GM21367 (cell line): Measurements from ENCODE around the gene TPCN2.

Experiments used
- ATAC-seq: cut with Tn5 transposase; IDR thresholded peaks from one replicate; pipeline ENCODE4 v1.9.1; 2021; ENCODE audit not compliant: unreplicated experiment

The TPCN2 gene

GRCh38 chr11:69057236-69057635, 8.5 kb downstream of the TPCN2 start:
- no peak for ATAC-seq

DNA sequence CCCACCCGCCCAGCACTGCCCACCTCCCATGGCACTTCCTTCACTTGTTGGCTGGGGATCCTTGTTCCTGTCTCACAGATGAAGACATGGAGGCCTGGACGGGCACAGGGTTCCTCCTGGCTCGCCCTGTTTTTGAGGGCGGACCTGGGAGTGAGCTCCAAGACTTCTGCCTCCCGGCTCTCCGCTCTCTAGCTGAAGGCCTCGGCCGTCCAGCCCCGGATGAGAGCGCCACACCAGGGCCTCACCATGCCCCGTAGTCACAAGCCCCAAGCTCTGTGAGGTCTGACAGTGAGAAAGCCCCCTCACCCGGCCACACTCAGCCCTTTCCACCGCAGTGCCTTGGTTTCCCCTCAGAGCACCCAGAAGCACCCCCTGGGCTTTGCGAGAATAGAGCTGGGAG, 9.1 kb downstream of the TPCN2 start:
- no peak for ATAC-seq

DNA sequence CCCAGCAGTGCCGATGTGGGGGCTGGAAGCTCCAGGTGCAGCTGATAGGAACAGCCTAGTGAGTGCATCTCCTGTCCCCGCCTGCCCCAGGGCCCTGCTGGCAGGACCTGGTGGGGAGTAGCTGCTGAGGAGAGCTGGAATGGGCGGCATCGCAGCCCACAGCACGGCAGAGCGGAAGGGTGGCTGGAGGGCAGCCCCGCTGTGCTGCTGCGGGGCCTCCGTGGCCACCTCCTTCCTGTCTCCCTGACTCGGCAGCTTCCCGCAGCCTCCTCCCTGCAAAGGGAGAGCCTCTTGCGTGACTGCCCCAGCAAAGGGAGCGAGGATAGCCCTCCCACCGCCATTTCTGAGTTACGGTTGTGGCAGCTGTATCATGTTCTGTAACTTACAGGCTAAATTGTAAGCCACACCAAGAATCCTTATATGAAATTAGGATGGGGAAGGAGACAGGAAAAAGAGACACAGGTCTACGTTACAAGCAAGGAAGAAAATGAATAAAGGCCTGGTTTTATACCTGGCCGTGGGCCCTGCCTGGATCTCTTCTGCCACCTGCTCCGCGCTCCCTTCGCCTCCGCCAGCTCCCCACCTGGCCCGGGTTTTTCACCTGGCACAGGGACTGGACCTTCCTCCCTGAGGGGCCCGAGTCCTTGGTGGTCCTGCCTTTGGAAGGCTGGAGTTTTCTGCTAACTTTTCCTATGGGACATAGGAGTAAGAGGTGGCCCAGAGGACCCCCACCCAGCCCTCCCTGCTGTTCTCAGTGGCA, 10.0 kb downstream of the TPCN2 start:
- no peak for ATAC-seq

DNA sequence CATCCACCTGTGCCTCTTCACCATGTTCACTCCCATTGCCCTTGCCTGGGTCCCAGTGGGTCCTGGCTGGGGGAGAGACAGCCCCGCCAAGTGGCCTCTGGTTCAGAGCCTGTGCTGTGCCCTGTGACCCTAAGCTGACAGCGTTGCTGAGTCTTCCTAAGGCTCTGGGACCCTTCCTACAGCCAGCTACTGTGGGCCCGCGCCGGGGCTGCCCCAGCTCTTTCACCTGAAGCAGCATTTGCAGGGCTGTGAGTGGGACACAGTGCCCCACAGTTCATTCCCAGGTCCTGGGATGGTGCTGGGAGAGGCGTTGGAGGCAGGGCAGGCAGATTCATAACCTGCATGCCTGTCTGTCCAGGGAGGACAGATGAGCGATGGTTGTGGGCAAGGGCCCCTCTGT, 10.7 kb downstream of the TPCN2 start:
- ATAC-seq, result no peak

- ATAC-seq, result no peak
Observed at GRCh38 chr11:69059985-69060384, 11.3 kb downstream of the TPCN2 start.

DNA sequence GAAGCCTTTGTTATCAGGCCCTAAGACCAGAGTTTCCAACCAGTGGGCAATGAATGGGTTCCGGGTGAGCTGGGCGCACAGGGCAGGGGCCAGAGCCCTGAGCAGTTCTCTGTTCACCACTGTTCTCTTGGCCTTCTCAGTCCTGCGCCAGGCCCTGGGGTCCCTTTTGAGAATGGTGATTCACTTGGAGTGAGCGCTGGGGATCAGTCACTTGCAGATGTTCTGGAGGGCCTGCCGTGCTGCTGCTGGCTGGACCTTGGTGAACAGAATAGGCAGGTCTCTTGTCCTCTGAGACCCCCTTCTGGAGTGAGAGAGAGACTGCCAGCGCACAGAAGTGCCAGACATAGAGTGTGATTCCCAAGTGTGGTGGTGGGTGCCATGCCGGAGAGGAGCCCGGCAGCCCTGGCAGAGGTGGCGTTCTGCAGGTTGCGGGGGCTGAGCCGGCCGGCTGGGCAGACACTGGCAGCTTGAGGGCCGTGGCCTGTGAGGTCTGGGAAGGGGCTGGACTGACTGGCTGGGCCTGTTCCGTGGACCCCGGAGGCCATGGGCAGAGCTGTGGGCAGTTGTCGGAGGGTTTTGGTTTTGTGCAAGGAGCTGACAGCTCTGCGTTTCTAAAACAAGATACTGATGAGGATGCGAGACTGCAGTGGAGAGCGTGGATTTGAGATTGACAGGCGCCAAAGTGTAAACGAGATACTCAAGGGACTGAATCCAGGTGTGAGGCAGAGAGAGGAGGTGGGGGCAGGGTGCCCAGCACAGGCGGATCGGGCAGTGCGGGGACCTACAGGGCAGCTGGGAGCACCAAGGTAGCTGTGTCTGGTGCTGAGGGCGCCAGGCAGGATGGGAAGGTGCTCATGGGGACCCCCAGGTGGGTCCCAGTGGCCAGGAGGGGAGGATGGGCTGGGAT, 12.3 kb downstream of the TPCN2 start:
- no peak for ATAC-seq

GRCh38 chr11:69061713-69062053, 13.0 kb downstream of the TPCN2 start:
- ATAC-seq, result no peak

DNA sequence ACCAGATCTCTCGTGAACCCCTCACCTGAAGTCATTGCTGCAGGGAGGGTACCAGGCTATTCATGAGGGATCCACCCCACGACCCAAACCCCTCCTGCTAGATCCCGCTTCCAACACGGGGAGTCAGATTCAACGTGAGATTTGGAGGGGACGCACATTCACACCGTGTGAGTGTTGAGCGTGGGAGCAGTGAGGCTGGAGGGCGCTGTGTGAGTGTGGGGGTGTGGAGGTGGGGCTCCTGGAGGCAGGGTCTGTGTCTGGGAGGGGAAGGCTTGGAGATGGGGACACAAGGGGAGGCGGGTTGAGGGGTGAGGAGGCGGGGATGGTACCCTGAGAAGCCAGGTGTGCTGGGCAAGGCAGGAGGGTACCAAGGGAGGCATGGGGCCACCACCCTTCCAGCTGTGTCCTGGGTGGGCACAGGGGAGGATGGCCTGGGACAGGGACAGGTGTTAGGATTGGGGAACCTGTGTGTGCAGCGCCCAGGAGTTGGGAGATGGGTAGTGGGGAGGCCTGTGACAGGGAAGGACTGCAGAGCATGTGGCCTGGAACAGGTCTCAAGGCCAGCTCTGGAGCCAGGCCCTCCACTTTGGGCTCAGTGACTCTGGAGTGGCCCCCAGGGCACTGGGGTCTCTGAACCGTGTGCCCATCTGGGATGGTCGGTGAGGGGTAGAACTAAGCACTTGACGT, 13.6 kb downstream of the TPCN2 start:
- no peak for ATAC-seq

DNA sequence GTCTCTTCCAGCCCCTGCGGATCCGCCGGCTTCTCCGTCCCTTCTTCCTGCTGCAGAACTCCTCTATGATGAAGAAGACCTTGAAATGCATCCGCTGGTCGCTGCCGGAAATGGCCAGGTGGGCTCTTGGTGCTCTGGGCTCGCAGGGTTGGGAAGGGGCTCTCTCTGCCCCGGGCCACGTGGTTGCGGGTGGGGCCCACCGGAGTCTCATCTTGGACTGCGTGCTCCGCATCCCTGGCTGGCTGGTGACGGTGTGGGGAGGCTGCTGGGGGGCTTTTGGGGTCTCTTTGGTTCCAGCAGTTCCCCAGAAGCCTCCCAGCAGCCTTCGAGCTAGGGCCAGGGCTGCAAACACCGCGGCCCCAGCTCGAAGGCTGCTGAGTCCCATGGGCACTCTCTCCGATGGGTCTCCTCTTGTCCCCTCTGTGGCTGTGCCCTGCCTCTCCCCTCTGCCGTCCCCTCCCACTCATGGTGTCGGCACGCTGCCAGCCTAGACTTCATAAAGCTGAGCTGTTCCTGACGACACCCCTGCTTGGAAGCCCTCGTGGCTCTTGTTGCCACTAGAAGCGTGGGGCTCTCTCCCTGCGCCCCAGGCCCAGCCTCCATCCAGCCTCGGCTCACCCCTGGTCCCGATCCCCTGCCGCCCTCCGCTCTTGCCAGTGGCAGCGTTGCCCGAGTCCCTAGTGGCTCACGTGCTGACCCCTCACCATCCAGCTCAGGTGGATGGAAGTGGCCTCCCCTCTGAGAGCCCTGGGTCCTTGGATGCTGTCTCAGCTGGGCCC, 14.3 kb downstream of the TPCN2 start:
- ATAC-seq, result no peak

DNA sequence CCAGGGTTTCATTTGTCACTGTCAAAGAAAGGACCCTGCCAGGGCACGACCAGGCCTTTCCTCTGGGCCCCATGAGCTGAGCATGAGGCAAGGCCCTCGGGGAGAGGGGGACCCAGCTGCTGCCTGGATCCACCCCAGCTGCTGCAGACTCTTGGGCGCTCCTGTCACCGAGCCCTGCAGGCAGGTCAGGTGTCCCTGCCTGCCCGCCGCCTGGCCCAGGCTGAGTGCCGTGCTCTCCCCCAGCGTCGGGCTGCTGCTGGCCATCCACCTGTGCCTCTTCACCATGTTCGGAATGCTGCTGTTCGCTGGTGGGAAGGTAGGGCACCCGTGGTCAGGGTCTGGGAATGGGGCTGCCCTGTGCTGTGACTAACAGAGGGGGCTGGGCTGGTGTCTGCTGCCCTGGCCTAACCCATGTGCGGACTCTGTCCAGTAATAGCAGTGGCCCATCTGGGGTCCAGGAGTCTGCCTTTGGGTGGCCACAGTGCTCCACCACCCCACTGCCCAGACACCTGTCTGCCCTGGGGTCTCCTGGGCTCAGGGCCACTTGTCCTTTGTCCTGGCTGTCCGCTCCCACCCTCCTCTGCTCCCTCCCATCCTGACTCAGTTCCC, 15.0 kb downstream of the TPCN2 start:
- no peak for ATAC-seq

DNA sequence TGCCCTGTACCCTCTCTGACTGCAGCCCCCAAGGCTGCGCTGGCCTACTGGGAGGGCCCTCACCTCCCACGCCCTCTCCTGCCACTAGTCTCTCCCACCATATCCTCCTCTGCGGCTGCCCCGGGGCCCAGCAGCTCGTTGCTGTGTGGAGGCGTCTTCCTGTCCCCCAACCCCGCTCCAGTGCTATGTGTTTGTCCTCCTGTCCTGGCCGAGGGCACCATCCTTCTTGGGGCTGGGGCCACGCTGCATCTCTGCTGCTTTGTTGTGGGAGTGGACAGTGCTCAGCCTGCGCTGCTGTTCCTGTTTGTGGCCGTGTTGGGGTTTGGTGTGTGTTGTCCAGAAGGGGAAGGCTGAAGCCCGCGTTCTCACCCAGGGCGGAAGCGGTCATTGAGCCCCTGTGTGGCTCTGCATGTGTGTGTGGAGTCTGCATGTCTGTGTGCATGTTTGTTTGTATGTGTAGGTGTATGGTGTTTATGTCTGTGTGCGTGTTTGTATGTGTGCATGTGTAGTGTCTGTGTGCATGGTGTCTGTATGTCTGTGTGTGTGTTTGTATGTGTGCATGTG, 15.7 kb downstream of the TPCN2 start:
- no peak for ATAC-seq

DNA sequence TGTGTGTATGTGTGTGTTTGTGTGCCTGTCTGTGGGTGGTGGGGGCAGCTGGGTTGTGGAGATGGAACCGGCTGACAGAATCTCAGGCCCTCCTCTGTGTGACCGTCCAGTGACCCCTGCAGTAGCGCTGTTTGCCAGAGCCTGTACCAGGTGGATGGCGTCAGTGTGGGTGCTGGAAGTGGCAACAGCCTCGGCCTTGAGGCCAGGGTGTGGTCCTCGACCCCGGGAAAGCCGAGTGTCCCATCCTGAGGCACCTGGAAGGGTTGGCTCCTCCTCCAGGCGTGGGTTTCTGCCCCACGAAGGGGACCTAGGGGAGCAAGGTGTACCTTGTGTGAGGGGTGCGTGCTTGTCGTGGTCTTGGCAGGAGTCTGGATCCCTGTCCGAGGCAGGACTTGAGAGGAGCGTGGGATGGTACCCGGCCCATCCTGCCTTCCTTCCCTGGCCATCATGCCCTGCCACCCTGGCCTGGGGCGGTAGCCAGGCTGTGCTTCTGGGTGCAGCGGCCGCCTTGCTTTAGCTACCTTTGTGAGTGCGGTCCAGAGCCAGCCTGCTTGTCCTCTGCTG, 16.5 kb downstream of the TPCN2 start:
- ATAC-seq, result no peak

DNA sequence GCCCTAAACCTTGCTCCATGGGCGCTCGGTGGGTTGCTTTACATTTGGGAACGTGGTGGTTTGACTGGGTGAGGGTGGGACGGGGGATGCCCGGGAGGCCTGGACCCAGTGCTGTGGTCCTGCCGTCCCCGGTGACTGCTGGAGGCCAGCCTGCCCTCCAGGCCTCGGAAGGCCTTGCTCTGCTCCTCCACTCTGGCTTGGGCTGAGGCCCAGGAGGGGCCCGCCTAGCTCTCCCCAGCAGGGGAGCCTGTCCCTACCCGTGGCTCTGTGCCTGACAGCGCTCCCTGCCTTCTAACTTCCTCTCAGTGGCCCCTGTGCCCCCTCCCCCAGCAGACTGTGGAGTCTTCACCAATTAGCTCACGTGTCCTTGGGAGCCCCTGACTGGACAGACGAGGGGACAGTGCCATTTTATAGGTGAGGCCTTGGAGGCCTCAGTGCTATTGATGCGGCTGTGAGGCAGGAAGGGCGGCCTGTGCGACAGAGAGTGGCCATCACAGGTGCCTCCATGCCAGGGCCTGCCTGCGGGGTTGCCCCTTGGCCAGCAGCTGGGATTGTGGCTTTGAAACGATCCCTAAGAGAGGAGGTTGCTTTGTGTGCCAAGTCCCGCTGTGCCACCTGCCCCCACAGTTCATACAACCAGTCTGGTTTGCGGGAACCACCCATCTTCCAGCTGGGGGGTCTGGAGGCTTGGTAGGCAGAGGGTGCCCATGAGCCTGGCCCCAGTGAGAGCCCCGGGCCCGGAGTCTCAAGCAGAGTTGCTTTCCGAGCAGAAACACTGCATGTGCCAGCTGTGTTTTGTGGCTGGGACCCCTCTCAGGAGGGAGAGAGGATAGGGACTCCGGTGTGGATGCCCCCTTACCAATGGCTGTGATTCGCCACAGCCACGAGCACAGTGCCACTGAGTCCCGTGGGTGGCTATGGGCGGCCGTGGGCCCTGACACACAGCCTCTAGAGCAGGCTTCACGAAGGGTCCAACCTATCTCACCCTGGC, 17.7 kb downstream of the TPCN2 start:
- ATAC-seq, result no peak

GRCh38 chr11:69067200-69067599, 18.5 kb downstream of the TPCN2 start:
- ATAC-seq, result no peak

GRCh38 chr11:69071086-69071800, 22.5 kb downstream of the TPCN2 start:
- ATAC-seq, result no peak

DNA sequence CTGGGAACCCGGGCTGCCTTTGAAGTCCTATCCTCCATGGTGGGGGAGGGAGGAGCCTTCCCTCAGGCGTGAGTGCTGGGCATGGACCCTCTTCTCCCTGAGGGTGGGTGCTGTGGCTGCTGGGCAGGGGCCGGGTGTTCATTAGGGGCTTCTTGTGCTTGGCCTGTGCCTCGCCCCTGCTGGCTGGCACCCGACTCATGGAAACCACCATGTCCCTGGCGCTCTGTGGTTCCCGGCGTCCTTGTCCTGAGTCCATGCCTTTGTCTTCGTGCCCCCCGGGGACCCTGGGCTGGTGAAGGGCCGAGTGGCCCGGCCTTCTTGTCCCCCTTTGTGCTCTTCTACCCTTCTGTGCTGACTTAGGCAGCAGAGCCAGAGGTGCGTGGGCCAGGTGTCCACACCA, 23.2 kb downstream of the TPCN2 start:
- no peak for ATAC-seq

- ATAC-seq, result no peak
Observed at GRCh38 chr11:69073469-69073868, 24.7 kb downstream of the TPCN2 start.
